Bronchial epithelial cell (primary cell): ENCODE data around the gene ELF3. TPM values are rescaled to one million over a fixed set of nuclear protein-coding genes. Genes with fewer than 3 reads are reported as not detected.
"Not testable (repeated sequence)": the region's sequence is repeated elsewhere in the genome, so short reads cannot be mapped to it uniquely, and the experiment has no call there.

Experiments used
- DNase-seq: peaks from one replicate; pipeline ENCODE4 v3.0.0-alpha.2; 2010; ENCODE audit warnings: low read depth
- FAIRE-seq: peaks from 2 replicates; lab custom pipeline; 2011; peaks lifted over from hg19 to GRCh38; lab: Jason Lieb, UNC
- H3K27me3 ChIP-seq: 2 replicates; pipeline ENCODE4 v1.5.1; 2011; ENCODE audit warnings: low read length; ENCODE audit not compliant: control insufficient read depth, insufficient read depth
- H3K36me3 ChIP-seq: 2 replicates; pipeline ENCODE4 v1.5.1; 2011; ENCODE audit warnings: low read length; ENCODE audit not compliant: control insufficient read depth, insufficient read depth
- H3K4me3 ChIP-seq: 2 replicates; pipeline ENCODE4 v1.5.1; 2011; ENCODE audit warnings: mild to moderate bottlenecking, low read depth, low read length, control low read depth
- CTCF ChIP-seq: IDR thresholded peaks from 2 replicates; pipeline ENCODE4 v1.5.1; 2011; ENCODE audit warnings: mild to moderate bottlenecking, moderate library complexity, low read length, control low read depth, inconsistent platforms; ENCODE audit not compliant: insufficient read depth, severe bottlenecking
- total RNA-seq: library from RNA; depleted of rRNA; stranded (reverse); fragments of >200 nt; gene quantifications from 2 replicates; pipeline ENCODE4 v1.2.1, GENCODE V29; 2014

Gene ELF3
- total RNA-seq, result 66.1 and 105 TPM in 2 replicates

- Histone ChIP-seq H3K27me3 (peaks cover 3% of the 10 kb centered on the region), H3K4me3 (peak within 1 kb of the TSS; percentile 61), H3K36me3 (peaks cover 25% of the 10 kb centered on the region)
- peak; percentile 72 for DNase-seq
- FAIRE-seq, result no peak
- no peak for TF ChIP-seq CTCF
Observed at GRCh38 chr1:202010180-202011015, at the start of gene ELF3. ELF3 (plus strand) TSS chr1:202010587; CDS start chr1:202011137, 550 bp downstream.

- DNase-seq, H3K27me3 ChIP-seq, H3K4me3 ChIP-seq, FAIRE-seq: not testable (repeated sequence)
- peaks cover 20% of the 10 kb centered on the region for H3K36me3 ChIP-seq
Observed at GRCh38 chr1:201962382-201962781, 48.0 kb upstream of the ELF3 start.

- H3K36me3 ChIP-seq, result peaks cover 14% of the 10 kb centered on the region
- DNase-seq, result no peak
- H3K4me3 ChIP-seq, result no peak overlapping the region
- no peak for TF ChIP-seq CTCF
- FAIRE-seq, result no peak
- H3K27me3 ChIP-seq, result no peaks in the 10 kb centered on the region
Observed at GRCh38 chr1:201964261-201964660, 46.1 kb upstream of the ELF3 start.

- FAIRE-seq, result no peak
- Histone ChIP-seq H3K27me3 (no peaks in the 10 kb centered on the region), H3K4me3 (no peak overlapping the region), H3K36me3 (peaks cover 17% of the 10 kb centered on the region)
- no peak for TF ChIP-seq CTCF
- no peak for DNase-seq
Observed at GRCh38 chr1:201966171-201966570, 44.2 kb upstream of the ELF3 start.

GRCh38 chr1:201968202-201968925 is 42.0 kb upstream of the ELF3 start:
- no peak for DNase-seq
- Histone ChIP-seq H3K27me3 (no peaks in the 10 kb centered on the region), H3K36me3 (peaks cover 12% of the 10 kb centered on the region), H3K4me3 (no peak overlapping the region)
- TF ChIP-seq CTCF, result no peak
- FAIRE-seq, result no peak
